Fibroblast of mammary gland (primary cell): ENCODE results near the gene SHC2.

Experiments
- DNase-seq: peaks from one replicate; pipeline ENCODE4 v3.0.0-alpha.2; 2010; ENCODE audit warnings: low read depth
- H3K4me3 ChIP-seq: 2 replicates; pipeline ENCODE4 v1.5.1; 2011; ENCODE audit warnings: low read depth, mild to moderate bottlenecking, low read length, moderate library complexity; ENCODE audit not compliant: control insufficient read depth
- CTCF ChIP-seq: conservative IDR thresholded peaks from 2 replicates; pipeline ENCODE4 v1.5.1; 2011; ENCODE audit warnings: low read depth, low read length, inconsistent platforms; ENCODE audit not compliant: control insufficient read depth, insufficient read depth

Gene SHC2

GRCh38 chr19:367963-368629, 92.7 kb downstream of the SHC2 start:
- no peak for TF ChIP-seq CTCF
- no peak overlapping the region for H3K4me3 ChIP-seq
- DNase-seq: no peak

- DNase-seq: no peak
- no peak for TF ChIP-seq CTCF
- H3K4me3 ChIP-seq: no peak overlapping the region
Measured at GRCh38 chr19:367561-367960, 93.3 kb downstream of the SHC2 start.

- no peak for DNase-seq
- H3K4me3 ChIP-seq: no peak overlapping the region
- no peak for TF ChIP-seq CTCF
Measured at GRCh38 chr19:366951-367350, 93.9 kb downstream of the SHC2 start.
